Measurements from ENCODE around the gene ANP32B. TPM values are rescaled to one million over a fixed set of nuclear protein-coding genes. Genes with fewer than 3 reads are reported as not detected.

Gene ANP32B
- total and polyA plus RNA-seq, 12 donors, result 13.4 to 156 (median 66.0) TPM

DNA sequence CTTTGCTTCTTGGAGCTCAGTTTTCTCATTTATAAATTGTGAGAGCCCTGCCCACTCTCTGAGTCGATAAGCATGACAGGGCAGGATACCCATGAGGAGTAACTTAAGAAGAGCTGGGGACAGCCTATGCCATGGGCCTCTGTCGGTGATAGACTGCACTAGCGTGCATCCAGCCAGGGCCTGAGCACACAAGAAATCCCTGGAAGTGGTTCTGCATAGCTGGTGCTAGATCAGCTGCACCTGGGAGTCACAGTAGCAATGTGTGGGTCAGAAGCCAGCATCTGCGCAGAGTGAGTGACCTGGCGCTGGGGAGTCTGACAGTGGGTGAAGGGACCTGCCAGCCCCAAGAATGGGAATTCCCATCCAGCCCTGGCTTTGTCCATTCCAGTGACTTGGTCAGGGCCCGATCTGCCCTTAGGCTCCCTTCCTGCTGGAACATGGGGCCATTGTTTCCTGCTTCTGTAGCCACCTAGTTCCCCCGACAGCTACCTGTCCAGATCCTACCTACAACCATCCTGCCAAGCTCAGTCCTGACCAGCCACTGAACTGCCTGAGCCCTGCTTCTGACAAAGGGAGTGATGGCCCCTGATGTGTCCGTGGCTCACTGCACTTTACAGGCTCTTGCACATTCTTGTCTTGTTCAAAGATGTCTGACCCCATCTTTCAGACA, 37.5 kb downstream of the ANP32B start:
- WGBS, 4 donors, result 93 to 97% (median 96%) methylated on average over 6 to 8 of the region's 8 CpGs
- Histone ChIP-seq H3K36me3 (replicated peaks in 1 of 2) (peaks cover 0 to 37% of the 10 kb centered on the region in 2 donors), H3K27me3 (no peaks in the 10 kb centered on the region), H3K4me3 (no peak overlapping the region), H3K9me3 (replicated peaks in 1 of 3) (no peaks in the 10 kb centered on the region), H3K27ac (no peak overlapping the region), H3K4me1 (replicated peaks in 1 of 2) (peaks cover 7 to 11% of the 10 kb centered on the region in 2 donors)
- TF ChIP-seq, protein P1, sequence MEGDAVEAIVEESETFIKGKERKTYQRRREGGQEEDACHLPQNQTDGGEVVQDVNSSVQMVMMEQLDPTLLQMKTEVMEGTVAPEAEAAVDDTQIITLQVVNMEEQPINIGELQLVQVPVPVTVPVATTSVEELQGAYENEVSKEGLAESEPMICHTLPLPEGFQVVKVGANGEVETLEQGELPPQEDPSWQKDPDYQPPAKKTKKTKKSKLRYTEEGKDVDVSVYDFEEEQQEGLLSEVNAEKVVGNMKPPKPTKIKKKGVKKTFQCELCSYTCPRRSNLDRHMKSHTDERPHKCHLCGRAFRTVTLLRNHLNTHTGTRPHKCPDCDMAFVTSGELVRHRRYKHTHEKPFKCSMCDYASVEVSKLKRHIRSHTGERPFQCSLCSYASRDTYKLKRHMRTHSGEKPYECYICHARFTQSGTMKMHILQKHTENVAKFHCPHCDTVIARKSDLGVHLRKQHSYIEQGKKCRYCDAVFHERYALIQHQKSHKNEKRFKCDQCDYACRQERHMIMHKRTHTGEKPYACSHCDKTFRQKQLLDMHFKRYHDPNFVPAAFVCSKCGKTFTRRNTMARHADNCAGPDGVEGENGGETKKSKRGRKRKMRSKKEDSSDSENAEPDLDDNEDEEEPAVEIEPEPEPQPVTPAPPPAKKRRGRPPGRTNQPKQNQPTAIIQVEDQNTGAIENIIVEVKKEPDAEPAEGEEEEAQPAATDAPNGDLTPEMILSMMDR (IDR thresholded peaks at IDR 0.05), result no peak
- no peak for TF ChIP-seq POLR2A (IDR thresholded peaks at IDR 0.05)
- intact Hi-C loops (cut with DNase I), result no loop called here
- peak in 1 of 7 donors; percentile 37 for DNase-seq

DNA sequence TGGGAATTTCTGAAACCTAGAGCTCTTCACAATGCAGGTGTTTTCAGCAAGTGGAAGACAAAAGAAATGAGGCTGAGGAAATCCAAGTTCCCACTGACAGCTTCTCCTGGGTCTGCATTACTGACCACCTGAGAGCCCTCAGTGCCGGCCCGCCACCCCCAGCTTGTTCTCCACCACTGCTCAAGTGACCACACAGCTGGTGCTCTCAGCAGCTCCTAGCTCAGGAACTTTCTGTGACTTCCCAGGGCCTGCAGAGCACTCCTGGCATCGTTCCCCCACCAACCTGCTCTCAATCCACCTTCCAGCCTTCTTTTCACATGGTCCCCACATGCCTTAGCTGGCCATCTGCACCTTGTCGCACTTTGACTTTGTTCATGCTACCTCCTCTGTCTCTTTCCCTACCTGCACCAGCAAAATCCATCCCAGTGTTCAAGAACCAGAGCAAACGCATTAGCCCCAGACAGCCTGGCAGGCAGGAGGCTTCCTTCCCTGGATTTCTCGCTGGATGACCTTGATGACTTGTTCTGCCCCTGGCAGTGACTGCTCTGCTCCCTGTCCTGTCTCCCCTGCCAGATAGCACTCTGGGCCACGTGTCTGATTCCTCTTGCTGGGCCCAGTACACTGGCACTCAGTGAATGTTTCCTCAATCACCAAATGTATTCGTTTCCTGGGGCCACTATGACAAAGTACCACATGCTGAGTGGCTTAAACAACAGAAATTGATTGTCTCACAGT, 38.3 kb downstream of the ANP32B start:
- Histone ChIP-seq H3K4me3 (no peak overlapping the region), H3K27me3 (no peaks in the 10 kb centered on the region), H3K4me1 (replicated peaks in 1 of 2) (peaks cover 7 to 11% of the 10 kb centered on the region in 2 donors), H3K27ac (peak overlapping the region in 4 of 5 donors; percentile 36 to 67 (median 49)), H3K9me3 (replicated peaks in 1 of 3) (no peaks in the 10 kb centered on the region), H3K36me3 (replicated peaks in 1 of 2) (peaks cover 0 to 28% of the 10 kb centered on the region in 2 donors)
- 47 to 62% (median 58%) methylated on average over 8 of the region's 8 CpGs for WGBS, 4 donors
- TF ChIP-seq, protein P1 (IDR thresholded peaks at IDR 0.05), result no peak
- peak in 1 of 2 donors; percentile 16 for TF ChIP-seq POLR2A (IDR thresholded peaks at IDR 0.05)
- DNase-seq, result peak; percentile 69 to 91 (median 90)
- intact Hi-C loops (cut with DNase I), result no loop called here

DNA sequence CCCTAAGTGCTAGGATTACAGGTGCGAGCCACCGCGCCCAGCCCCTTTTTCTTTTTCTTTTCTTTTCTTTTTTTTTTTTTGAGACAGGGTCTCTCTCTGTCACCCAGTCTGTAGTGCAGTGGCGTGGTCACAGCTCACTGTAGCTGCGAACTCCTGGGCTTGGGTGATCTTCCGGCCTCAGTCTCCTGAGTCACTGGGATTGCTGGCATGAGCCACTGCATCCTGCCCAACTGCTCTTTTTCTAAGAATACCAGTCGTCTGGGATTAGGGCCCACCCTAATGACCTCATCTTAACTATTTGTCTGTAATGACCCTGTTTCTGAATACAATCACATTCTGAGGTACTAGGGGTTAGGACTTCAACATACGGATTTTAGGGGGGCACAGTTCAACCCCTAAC, 39.3 kb downstream of the ANP32B start:
- no peak overlapping the region for H3K4me3 ChIP-seq
- DNase-seq, result peak in 1 of 7 donors; percentile 51
- peaks cover 0 to 20% of the 10 kb centered on the region in 2 donors for H3K36me3 ChIP-seq (replicated peaks in 1 of 2)
- H3K4me1 ChIP-seq (replicated peaks in 1 of 2), result peaks cover 7 to 11% of the 10 kb centered on the region in 2 donors
- 80 to 82% (median 81%) methylated on average over 8 of the region's 8 CpGs for WGBS, 4 donors
- no peaks in the 10 kb centered on the region for H3K27me3 ChIP-seq
- H3K27ac ChIP-seq, result peak overlapping the region in 1 of 5 donors; percentile 36
- no peaks in the 10 kb centered on the region for H3K9me3 ChIP-seq (replicated peaks in 1 of 3)
- intact Hi-C loops (cut with DNase I), result no loop called here
- TF ChIP-seq, protein P1 (IDR thresholded peaks at IDR 0.05), result no peak

DNA sequence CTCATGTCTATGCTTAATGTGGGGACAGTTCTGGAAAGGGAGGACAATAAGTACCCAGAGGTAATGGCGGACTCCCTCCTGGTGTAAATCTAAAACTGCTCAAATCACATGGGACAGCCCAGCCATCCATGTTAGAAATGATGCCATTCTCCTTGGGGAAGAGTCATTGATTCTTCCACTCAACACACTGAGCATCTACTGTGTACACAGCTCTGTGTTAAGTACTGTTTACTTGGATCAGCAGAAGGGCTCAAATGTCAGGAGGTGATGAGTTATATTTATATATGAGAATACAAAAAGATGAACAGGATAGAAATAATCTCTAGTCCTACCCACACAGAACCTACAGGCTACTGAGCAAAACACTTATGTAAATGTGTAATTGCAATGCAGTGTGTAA, 41.6 kb downstream of the ANP32B start:
- H3K36me3 ChIP-seq (replicated peaks in 1 of 2), result no peaks in the 10 kb centered on the region
- TF ChIP-seq POLR2A (IDR thresholded peaks at IDR 0.05), result no peak
- TF ChIP-seq, protein P1 (IDR thresholded peaks at IDR 0.05), result no peak
- peaks cover 7 to 11% of the 10 kb centered on the region in 2 donors for H3K4me1 ChIP-seq (replicated peaks in 1 of 2)
- no peak overlapping the region for H3K4me3 ChIP-seq
- no peak overlapping the region for H3K27ac ChIP-seq
- intact Hi-C loops (cut with DNase I), result no loop called here
- H3K9me3 ChIP-seq (replicated peaks in 1 of 3), result no peaks in the 10 kb centered on the region
- H3K27me3 ChIP-seq, result no peaks in the 10 kb centered on the region
- WGBS, 4 donors, result 94 to 100% (median 99%) methylated on average over 1 of the region's 1 CpG
- DNase-seq, result no peak

Data from adrenal gland (tissue), 12 donors.